Measurements from ENCODE around the gene TBXAS1. TPM values are rescaled to one million over a fixed set of nuclear protein-coding genes. Genes with fewer than 3 reads are reported as not detected.

Gene TBXAS1
- total RNA-seq, 2 donors from 2014 or later, result 19.3 to 44.1 TPM

GRCh38 chr7:140067052-140067451, 238.0 kb downstream of the TBXAS1 start:
- no peaks in the 10 kb centered on the region for H3K27me3 ChIP-seq (replicated peaks; ENCODE audit: insufficient read depth)
- no peaks in the 10 kb centered on the region for H3K36me3 ChIP-seq
- no peak for DNase-seq (ENCODE audit: low spot score)
- TF ChIP-seq POLR2AphosphoS5 (IDR thresholded peaks at IDR 0.05) (no peak), POLR2A (IDR thresholded peaks at IDR 0.05) (no peak), CTCF (IDR thresholded peaks at IDR 0.05) (no peak)
- intact Hi-C loops (cut with DNase I), result loop anchor here (10.0 kb wide), 1 partner anchor 702 kb away; no protein-coding TSS in a partner anchor
- no peaks in the 10 kb centered on the region for H3K9me3 ChIP-seq
- no peak overlapping the region for H3K27ac ChIP-seq
- whole genome bisulfite sequencing, result 84% methylated on average over 2 of the region's 2 CpGs
- H3K4me3 ChIP-seq, result no peak overlapping the region
- H3K4me1 ChIP-seq (replicated peaks), result no peaks in the 10 kb centered on the region

GRCh38 chr7:140068033-140068432, 239.0 kb downstream of the TBXAS1 start:
- no peak for DNase-seq (ENCODE audit: low spot score)
- TF ChIP-seq CTCF (IDR thresholded peaks at IDR 0.05) (no peak), POLR2AphosphoS5 (IDR thresholded peaks at IDR 0.05) (no peak), POLR2A (IDR thresholded peaks at IDR 0.05) (no peak)

GRCh38 chr7:140069298-140069949, 240.4 kb downstream of the TBXAS1 start:
- Histone ChIP-seq H3K4me3 (no peak overlapping the region), H3K4me1 (replicated peaks) (no peaks in the 10 kb centered on the region), H3K9me3 (no peaks in the 10 kb centered on the region), H3K27ac (no peak overlapping the region), H3K36me3 (no peaks in the 10 kb centered on the region), H3K27me3 (replicated peaks; ENCODE audit: insufficient read depth) (no peaks in the 10 kb centered on the region)
- TF ChIP-seq POLR2A (IDR thresholded peaks at IDR 0.05) (no peak), POLR2AphosphoS5 (IDR thresholded peaks at IDR 0.05) (no peak), CTCF (IDR thresholded peaks at IDR 0.05) (no peak)
- DNase-seq (ENCODE audit: low spot score), result no peak
- intact Hi-C loops (cut with DNase I), result loop anchor here (10.0 kb wide), 1 partner anchor 705 kb away; no protein-coding TSS in a partner anchor
- WGBS, result 94% methylated on average over 4 of the region's 4 CpGs

More at GRCh38 chr7:140068033-140068432, 239.0 kb downstream of the TBXAS1 start:
- Histone ChIP-seq H3K27me3 (replicated peaks; ENCODE audit: insufficient read depth) (no peaks in the 10 kb centered on the region), H3K4me1 (replicated peaks) (no peaks in the 10 kb centered on the region), H3K36me3 (no peaks in the 10 kb centered on the region), H3K27ac (no peak overlapping the region), H3K9me3 (no peaks in the 10 kb centered on the region), H3K4me3 (no peak overlapping the region)
- WGBS, result 92% methylated on average over 2 of the region's 2 CpGs
- intact Hi-C loops (cut with DNase I), result loop anchor here (10.0 kb wide), 1 partner anchor 703 kb away; no protein-coding TSS in a partner anchor

Other genes with a start within 250 kb of the TBXAS1 start
- 10 to 100 TPM; 54.4 to 72.7 TPM for gene HIPK2, start 51.3 kb upstream of the TBXAS1 start, total RNA-seq
- 10 to 100 TPM; 21.9 to 46.4 TPM for gene PARP12, start 233.7 kb downstream of the TBXAS1 start, total RNA-seq